DOHH2 (cell line): ENCODE results near the gene MVB12B.
"Not testable (repeated sequence)": the region's sequence is repeated elsewhere in the genome, so short reads cannot be mapped to it uniquely, and the experiment has no call there.

ENCODE experiments used
- H3F3A ChIP-seq: fragments of 200-600 bp; sonication (generic), shearing (Covaris generic); 2 replicates; pipeline ENCODE4 v1.6.0; 2016; ENCODE audit warnings: antibody characterized with exemption, mild to moderate bottlenecking; ENCODE audit not compliant: control insufficient read depth, insufficient read depth
- H3K27ac ChIP-seq: fragments of 200-600 bp; sonication (generic); 2 replicates; pipeline ENCODE4 v1.5.1; 2014; ENCODE audit warnings: low read depth, mild to moderate bottlenecking, low read length, moderate library complexity
- H3K27me3 ChIP-seq: fragments of 200-600 bp; sonication (generic); 2 replicates; pipeline ENCODE4 v1.6.1; 2014; ENCODE audit warnings: mild to moderate bottlenecking, low read length, mixed read lengths; ENCODE audit not compliant: control insufficient read depth
- H3K36me3 ChIP-seq: fragments of 200-600 bp; sonication (generic); 2 replicates; pipeline ENCODE4 v1.6.1; 2014; ENCODE audit warnings: mild to moderate bottlenecking, low read length, moderate library complexity, mixed read lengths; ENCODE audit not compliant: control insufficient read depth
- H3K4me1 ChIP-seq: fragments of 200-600 bp; sonication (generic); 2 replicates; pipeline ENCODE4 v1.6.1; 2014; ENCODE audit warnings: mild to moderate bottlenecking, low read length, mixed read lengths; ENCODE audit not compliant: control insufficient read depth
- H3K4me2 ChIP-seq: fragments of 200-600 bp; sonication (generic); 2 replicates; pipeline ENCODE4 v1.6.0; 2014; ENCODE audit warnings: mild to moderate bottlenecking, low read length, moderate library complexity
- H3K4me3 ChIP-seq: fragments of 200-600 bp; sonication (generic); 2 replicates; pipeline ENCODE4 v1.5.1; 2014; ENCODE audit warnings: mild to moderate bottlenecking, low read length, mixed read lengths
- H3K79me2 ChIP-seq: fragments of 200-600 bp; sonication (generic); 2 replicates; pipeline ENCODE4 v1.6.1; 2014; ENCODE audit warnings: mild to moderate bottlenecking, low read length, mixed read lengths; ENCODE audit not compliant: control insufficient read depth
- H3K9me2 ChIP-seq: fragments of 200-600 bp; sonication (generic); replicated peaks from 2 replicates; pipeline ENCODE4 v1.6.1; 2014; ENCODE audit warnings: mild to moderate bottlenecking, low read length, mixed read lengths; ENCODE audit not compliant: control insufficient read depth
- H3K9me3 ChIP-seq: fragments of 200-600 bp; sonication (generic); 2 replicates; pipeline ENCODE4 v1.6.1; 2014; ENCODE audit warnings: antibody characterized with exemption, low read length, mixed read lengths; ENCODE audit not compliant: control insufficient read depth, insufficient read depth
- H4K20me1 ChIP-seq: fragments of 200-600 bp; sonication (generic); 2 replicates; pipeline ENCODE4 v1.6.0; 2014; ENCODE audit warnings: low read depth, mild to moderate bottlenecking, antibody characterized with exemption, low read length, moderate library complexity; ENCODE audit not compliant: control insufficient read depth, insufficient read depth
- CTCF ChIP-seq: fragments of 200-600 bp; sonication (generic); IDR thresholded peaks from one replicate; pipeline ENCODE4 v1.5.1; 2014; ENCODE audit warnings: antibody characterized with exemption, mild to moderate bottlenecking, low read depth, low read length; ENCODE audit not compliant: poor library complexity, severe bottlenecking
- EZH2phosphoT487 ChIP-seq: fragments of 200-600 bp; sonication (generic); IDR thresholded peaks from 2 replicates; pipeline ENCODE4 v1.6.1; 2017; ENCODE audit warnings: borderline replicate concordance, mild to moderate bottlenecking, antibody characterized with exemption, low read length, moderate library complexity, mixed read lengths

Gene MVB12B

GRCh38 chr9:126538550-126538949, 211.9 kb downstream of the MVB12B start:
- Histone ChIP-seq H3K9me2 (no peaks in the 10 kb centered on the region), H3K27me3 (no peaks in the 10 kb centered on the region), H3F3A (peaks cover 19% of the 10 kb centered on the region), H3K4me2 (no peak overlapping the region), H3K79me2 (no peaks in the 10 kb centered on the region), H3K27ac (no peak overlapping the region), H3K9me3 (no peaks in the 10 kb centered on the region), H3K4me3 (no peak overlapping the region), H3K36me3 (no peaks in the 10 kb centered on the region), H4K20me1 (no peaks in the 10 kb centered on the region), H3K4me1 (peaks cover 58% of the 10 kb centered on the region)
- TF ChIP-seq CTCF (no peak), EZH2phosphoT487 (no peak)

DNA sequence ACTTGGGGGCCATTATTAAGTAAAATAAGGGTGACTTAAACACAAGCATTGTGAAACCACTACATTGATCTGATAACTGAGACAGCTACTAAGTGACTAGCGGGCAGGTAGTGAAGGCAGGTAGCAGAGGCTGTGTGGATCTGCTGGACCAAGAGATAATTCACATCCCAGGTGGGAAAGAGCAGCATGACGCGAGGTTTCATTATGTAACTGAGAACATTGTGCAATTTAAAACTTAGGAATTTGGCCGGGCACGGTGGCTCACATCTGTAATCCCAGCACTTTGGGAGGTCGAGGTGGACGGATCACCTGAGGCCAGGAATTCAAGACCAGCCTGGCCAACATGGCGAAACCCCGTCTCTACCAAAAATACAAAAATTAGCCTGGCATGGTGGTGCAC, 213.8 kb downstream of the MVB12B start:
- peaks cover 47% of the 10 kb centered on the region for H3K4me1 ChIP-seq
- not testable (repeated sequence) for H3K9me3 ChIP-seq, H3K79me2 ChIP-seq, H4K20me1 ChIP-seq, H3K4me3 ChIP-seq, H3K9me2 ChIP-seq, H3F3A ChIP-seq, H3K4me2 ChIP-seq, H3K36me3 ChIP-seq, H3K27me3 ChIP-seq, H3K27ac ChIP-seq

GRCh38 chr9:126543490-126543889, 216.9 kb downstream of the MVB12B start:
- H3K9me3 ChIP-seq = no peaks in the 10 kb centered on the region
- no peak overlapping the region for H3K27ac ChIP-seq
- H3K4me1 ChIP-seq = peaks cover 23% of the 10 kb centered on the region
- H3K36me3 ChIP-seq = no peaks in the 10 kb centered on the region
- no peaks in the 10 kb centered on the region for H3K27me3 ChIP-seq
- H3K4me3 ChIP-seq = no peak overlapping the region
- no peaks in the 10 kb centered on the region for H4K20me1 ChIP-seq
- H3K79me2 ChIP-seq = no peaks in the 10 kb centered on the region
- 0 out of 2 replicates have a peak, but pooled peaks cover 2% of the 10 kb centered on the region for H3F3A ChIP-seq
- no peak overlapping the region for H3K4me2 ChIP-seq
- no peaks in the 10 kb centered on the region for H3K9me2 ChIP-seq
- TF ChIP-seq CTCF (no peak), EZH2phosphoT487 (no peak)

DNA sequence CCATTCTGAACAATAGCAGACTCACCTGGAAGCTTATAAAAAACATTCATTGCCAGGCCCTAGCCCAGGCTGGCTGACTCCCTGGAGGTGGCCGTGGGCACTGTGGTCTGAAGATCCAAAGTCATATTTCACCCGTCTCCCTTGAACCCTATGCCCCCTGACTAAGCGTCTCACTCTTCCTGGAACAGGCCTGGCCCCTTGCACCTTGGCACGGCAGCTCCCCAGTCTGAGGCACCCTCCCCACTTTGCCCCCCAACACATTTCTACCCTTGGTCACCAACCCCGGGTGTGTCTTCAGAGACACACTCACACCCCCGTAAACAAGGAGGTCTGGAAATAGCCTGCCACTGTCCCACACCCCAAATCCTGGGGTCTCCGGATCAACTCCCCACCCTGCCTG, 218.5 kb downstream of the MVB12B start:
- Histone ChIP-seq H3K4me3 (no peak overlapping the region), H3K4me2 (no peak overlapping the region), H3F3A (0 out of 2 replicates have a peak, but pooled peaks cover 2% of the 10 kb centered on the region), H3K79me2 (no peaks in the 10 kb centered on the region), H3K4me1 (peaks cover 15% of the 10 kb centered on the region), H4K20me1 (no peaks in the 10 kb centered on the region), H3K36me3 (no peaks in the 10 kb centered on the region), H3K27me3 (no peaks in the 10 kb centered on the region), H3K27ac (no peak overlapping the region), H3K9me2 (no peaks in the 10 kb centered on the region), H3K9me3 (no peaks in the 10 kb centered on the region)
- TF ChIP-seq CTCF (no peak), EZH2phosphoT487 (no peak)
